ENCODE data around the gene HOXA10. TPM values are rescaled to one million over a fixed set of nuclear protein-coding genes. Genes with fewer than 3 reads are reported as not detected.

Gene HOXA10
- total RNA-seq, 4 donors from 2014 or later: 4.0 TPM; not detected in 3

DNA sequence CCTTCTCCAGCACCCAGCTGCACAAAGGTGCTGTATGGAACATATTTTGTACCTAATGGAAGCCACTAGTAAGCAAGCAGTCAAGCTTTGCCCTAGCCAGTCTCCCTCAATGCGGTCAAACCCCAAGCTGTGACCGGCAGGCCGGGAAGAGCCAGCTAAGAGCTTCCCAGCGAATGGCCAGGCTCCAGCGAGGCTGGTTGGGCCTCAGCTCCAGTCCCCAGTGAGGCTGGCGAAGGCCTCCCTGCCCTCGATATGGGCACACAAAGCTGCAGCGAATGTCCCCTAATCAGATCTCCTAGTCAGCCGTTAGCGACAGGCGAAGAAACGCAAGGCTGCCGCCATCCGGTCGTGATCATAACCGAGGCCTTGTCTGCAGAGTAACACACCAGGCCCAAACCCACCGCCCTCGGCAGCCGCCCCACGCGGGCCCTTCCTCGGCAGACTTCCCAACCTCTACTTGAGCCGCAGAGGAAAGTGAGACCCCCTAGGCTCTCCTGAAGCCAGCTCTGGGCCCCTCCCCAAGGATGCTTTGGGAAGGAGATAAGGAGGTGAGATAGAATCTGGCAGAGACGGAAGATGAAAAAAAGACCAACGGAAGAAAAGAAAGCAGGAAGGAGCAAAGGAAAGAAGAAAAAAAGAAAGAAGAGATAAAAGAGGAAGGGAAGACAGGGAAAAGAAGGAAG, 5.7 kb downstream of the HOXA10 start:
- intact Hi-C loops (cut with DNase I): loop anchor here (10.0 kb wide), 1 partner anchor 1314 kb away; no protein-coding TSS in a partner anchor
- no peak for DNase-seq
- no peaks in the 10 kb centered on the region for H3K36me3 ChIP-seq
- H3K27ac ChIP-seq: no peak overlapping the region
- peaks cover 92% of the 10 kb centered on the region for H3K27me3 ChIP-seq
- WGBS, 2 donors: 17 to 19% methylated on average over 22 to 25 of the region's 25 CpGs
- H3K9me3 ChIP-seq: no peaks in the 10 kb centered on the region
- no peak overlapping the region for H3K4me3 ChIP-seq (replicated peaks in 1 of 3)
- peaks cover 11 to 37% of the 10 kb centered on the region in 2 donors for H3K4me1 ChIP-seq
- TF ChIP-seq, protein P1, sequence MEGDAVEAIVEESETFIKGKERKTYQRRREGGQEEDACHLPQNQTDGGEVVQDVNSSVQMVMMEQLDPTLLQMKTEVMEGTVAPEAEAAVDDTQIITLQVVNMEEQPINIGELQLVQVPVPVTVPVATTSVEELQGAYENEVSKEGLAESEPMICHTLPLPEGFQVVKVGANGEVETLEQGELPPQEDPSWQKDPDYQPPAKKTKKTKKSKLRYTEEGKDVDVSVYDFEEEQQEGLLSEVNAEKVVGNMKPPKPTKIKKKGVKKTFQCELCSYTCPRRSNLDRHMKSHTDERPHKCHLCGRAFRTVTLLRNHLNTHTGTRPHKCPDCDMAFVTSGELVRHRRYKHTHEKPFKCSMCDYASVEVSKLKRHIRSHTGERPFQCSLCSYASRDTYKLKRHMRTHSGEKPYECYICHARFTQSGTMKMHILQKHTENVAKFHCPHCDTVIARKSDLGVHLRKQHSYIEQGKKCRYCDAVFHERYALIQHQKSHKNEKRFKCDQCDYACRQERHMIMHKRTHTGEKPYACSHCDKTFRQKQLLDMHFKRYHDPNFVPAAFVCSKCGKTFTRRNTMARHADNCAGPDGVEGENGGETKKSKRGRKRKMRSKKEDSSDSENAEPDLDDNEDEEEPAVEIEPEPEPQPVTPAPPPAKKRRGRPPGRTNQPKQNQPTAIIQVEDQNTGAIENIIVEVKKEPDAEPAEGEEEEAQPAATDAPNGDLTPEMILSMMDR (IDR thresholded peaks at IDR 0.05): no peak
- TF ChIP-seq POLR2A (IDR thresholded peaks at IDR 0.05): no peak

DNA sequence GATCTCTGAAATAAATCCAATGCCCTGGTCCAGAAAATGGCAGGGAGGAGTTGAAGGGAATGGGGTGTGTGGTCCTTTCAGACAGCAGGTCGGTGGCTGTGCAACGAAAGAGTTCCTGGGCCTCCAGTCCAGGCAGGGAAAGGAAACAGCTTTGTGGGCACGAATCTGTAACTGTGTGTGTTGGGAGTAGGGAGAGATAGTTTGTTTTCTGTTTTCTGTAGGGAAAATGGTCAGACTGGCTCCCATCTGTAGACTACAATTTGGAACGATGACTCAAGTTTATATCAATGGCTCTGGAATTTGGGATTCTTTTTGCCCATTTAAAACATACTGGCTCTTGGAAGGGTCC, 6.2 kb downstream of the HOXA10 start:
- Histone ChIP-seq H3K27me3 (peaks cover 91% of the 10 kb centered on the region), H3K36me3 (no peaks in the 10 kb centered on the region), H3K4me1 (peaks cover 6 to 32% of the 10 kb centered on the region in 2 donors), H3K27ac (no peak overlapping the region), H3K9me3 (no peaks in the 10 kb centered on the region), H3K4me3 (replicated peaks in 1 of 3) (no peak overlapping the region)
- intact Hi-C loops (cut with DNase I): loop anchor here (10.0 kb wide), 1 partner anchor 1313 kb away; no protein-coding TSS in a partner anchor
- TF ChIP-seq, protein P1 (IDR thresholded peaks at IDR 0.05): no peak
- no peak for TF ChIP-seq POLR2A (IDR thresholded peaks at IDR 0.05)
- WGBS, 2 donors: 28 to 36% methylated on average over 4 of the region's 4 CpGs
- DNase-seq: no peak

DNA sequence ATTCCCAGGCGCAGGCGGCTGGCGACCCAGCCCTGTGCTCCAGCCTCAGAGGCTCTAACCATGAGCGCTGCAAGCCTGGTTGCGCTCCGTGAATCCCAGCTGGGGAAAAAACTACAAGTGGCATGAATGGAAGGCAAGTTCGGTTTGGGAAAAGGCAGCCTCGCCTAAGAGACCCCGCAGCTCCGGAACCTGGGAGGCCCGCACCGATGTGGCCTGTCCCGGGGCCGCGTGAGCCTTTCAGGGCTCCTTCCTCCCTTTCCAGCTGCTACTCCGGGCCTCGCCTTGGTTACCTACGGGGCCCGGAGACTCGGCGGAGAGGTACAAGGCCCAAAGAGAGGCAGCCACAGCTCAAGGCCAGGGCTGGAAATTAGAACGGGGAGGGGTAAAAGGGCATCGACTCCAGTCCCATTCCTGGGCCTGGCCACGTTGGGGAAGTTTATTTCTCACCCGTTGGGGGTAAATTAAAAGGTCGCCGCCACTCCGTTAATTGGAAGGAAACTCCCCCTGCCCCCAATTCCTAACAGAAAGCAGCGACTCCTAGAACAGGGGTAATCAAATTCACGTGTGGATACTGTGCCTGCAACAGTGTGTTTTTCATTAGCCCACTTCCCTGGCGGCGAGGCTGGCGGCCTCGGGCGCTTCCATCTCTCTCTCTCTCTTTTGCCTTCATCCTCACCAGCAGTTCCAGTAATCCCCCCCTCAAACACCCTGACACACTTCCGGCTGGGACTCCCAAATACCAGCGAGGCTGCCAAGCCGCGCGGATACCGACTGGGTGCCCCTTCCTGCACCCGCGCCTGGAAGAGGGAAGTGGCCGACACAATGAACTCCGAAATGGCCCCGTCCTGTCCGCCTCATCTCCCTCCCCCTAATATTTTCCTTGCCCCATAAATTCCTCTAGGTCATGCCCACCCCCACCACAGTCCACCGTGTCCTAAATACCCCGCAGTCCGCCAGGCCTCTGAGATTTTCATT, 7.3 kb downstream of the HOXA10 start:
- Histone ChIP-seq H3K9me3 (no peaks in the 10 kb centered on the region), H3K27ac (no peak overlapping the region), H3K36me3 (no peaks in the 10 kb centered on the region), H3K4me3 (replicated peaks in 1 of 3) (no peak overlapping the region), H3K27me3 (peaks cover 83% of the 10 kb centered on the region), H3K4me1 (peaks cover 0 to 26% of the 10 kb centered on the region in 2 donors)
- intact Hi-C loops (cut with DNase I): loop anchor here (10.0 kb wide), 1 partner anchor 1312 kb away; no protein-coding TSS in a partner anchor
- no peak for TF ChIP-seq POLR2A (IDR thresholded peaks at IDR 0.05)
- TF ChIP-seq, protein P1 (IDR thresholded peaks at IDR 0.05): no peak
- DNase-seq: no peak
- WGBS, 2 donors: 16 to 20% methylated on average over 39 to 41 of the region's 50 CpGs

DNA sequence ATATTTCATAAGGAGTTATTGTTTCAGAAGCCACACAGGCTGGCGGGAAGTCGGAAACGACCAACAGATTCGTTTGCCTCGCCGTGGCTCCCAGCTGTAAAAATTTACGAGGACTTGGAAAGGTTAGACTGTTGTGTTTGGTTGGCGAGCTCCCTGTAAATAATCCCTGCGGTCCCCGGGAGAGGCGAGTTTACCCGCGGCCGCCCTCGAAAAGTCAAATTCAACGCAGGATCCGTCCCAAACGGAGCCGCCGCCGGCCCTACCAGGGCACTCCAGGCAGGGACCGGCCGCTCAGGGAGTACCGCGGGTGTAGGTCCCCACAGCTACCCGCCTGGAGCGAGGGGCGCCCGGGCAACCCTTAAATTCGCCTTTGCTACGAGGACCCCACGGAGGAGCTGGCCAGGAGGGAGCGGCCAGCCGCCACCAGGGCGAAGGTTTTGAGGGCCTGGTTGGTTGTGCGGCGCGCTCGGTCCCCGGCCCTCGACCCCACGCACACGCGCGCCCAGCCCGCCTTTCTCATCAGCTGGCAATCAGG, 8.1 kb downstream of the HOXA10 start:
- peaks cover 5 to 31% of the 10 kb centered on the region in 2 donors for H3K4me1 ChIP-seq
- intact Hi-C loops (cut with DNase I): loop anchor here (10.0 kb wide), 1 partner anchor 1311 kb away; no protein-coding TSS in a partner anchor
- H3K27ac ChIP-seq: no peak overlapping the region
- WGBS, 2 donors: 11 to 16% methylated on average over 8 to 44 of the region's 46 CpGs
- H3K36me3 ChIP-seq: no peaks in the 10 kb centered on the region
- no peak for DNase-seq
- peaks cover 81% of the 10 kb centered on the region for H3K27me3 ChIP-seq
- no peak for TF ChIP-seq POLR2A (IDR thresholded peaks at IDR 0.05)
- TF ChIP-seq, protein P1 (IDR thresholded peaks at IDR 0.05): no peak
- H3K4me3 ChIP-seq (replicated peaks in 1 of 3): no peak overlapping the region
- no peaks in the 10 kb centered on the region for H3K9me3 ChIP-seq

Data from thyroid gland (tissue), 4 donors.